Measurements from ENCODE around the gene ARHGAP42.

- TF ChIP-seq POLR2AphosphoS5 (IDR thresholded peaks at IDR 0.05; ENCODE audit: low read depth, low read length) (no peak), TAF1 (IDR thresholded peaks at IDR 0.05; ENCODE audit: borderline replicate concordance, low read depth, low read length) (no peak), POLR2A (IDR thresholded peaks at IDR 0.05; ENCODE audit: low read depth, low read length) (no peak)
Measured at GRCh38 chr11:100753172-100753543, 66.1 kb downstream of the ARHGAP42 start.

All from GM12892 (cell line).